HCT116 (cell line): Measurements from ENCODE around the gene ZNF335. TPM values are rescaled to one million over a fixed set of nuclear protein-coding genes. Genes with fewer than 3 reads are reported as not detected.

Source experiments
- ATAC-seq: fragments of 200-7000 bp; cut with Tn5 transposase; 2 replicates; pipeline ENCODE4 v1.9.1; 2020; ENCODE audit warnings: mild to moderate bottlenecking, moderate library complexity
- BruUV-seq: library from RNA; stranded (reverse); fragments of 400-500 nt; replicated peaks from 2 replicates; lab custom pipeline; 2021; lab: Mats Ljungman, UMichigan
- CTCF ChIA-PET: fragments of 300-600 bp; sonication (Branson Sonifier 250); formaldehyde crosslinking; loops from one replicate; lab custom pipeline; 2021; ENCODE audit warnings: antibody characterized with exemption; lab: Charles Lee
- POLR2A ChIA-PET: fragments of 300-600, 350-600 bp; sonication (Branson Sonifier 250); formaldehyde crosslinking; loops from one replicate; lab custom pipeline; 2021; ENCODE audit warnings: antibody characterized with exemption; lab: Charles Lee
- RAD21 ChIA-PET, 2 experiments: fragments of 300-600 bp; sonication (Branson Sonifier 250); formaldehyde crosslinking; loops; one replicate each; lab custom pipeline; 2023; ENCODE audit warnings: low total read pairs in 2 of 2; ENCODE audit not compliant: uncharacterized antibody in 2 of 2, unreplicated experiment in 2 of 2, low non-redundant PET in 1 of 2; lab: Charles Lee
- DNase-seq: peaks from one replicate; pipeline ENCODE4 v3.0.0-alpha.2; 2010; ENCODE audit warnings: low read depth, low spot score
- H2AFZ ChIP-seq: fragments of 200-600 bp; shearing (Covaris generic), sonication (generic); 2 replicates; pipeline ENCODE4 v1.6.1; 2017; ENCODE audit warnings: low read depth, mixed run types, mixed read lengths, antibody characterized with exemption, low read length; ENCODE audit not compliant: poor library complexity, severe bottlenecking
- H3K27ac ChIP-seq: 2 replicates; pipeline ENCODE4 v1.5.1; 2012; ENCODE audit warnings: low read depth, low read length
- H3K27me3 ChIP-seq: fragments of 200-600 bp; sonication (generic); 2 replicates; pipeline ENCODE4 v1.6.1; 2016; ENCODE audit warnings: mixed run types, low read length, mixed read lengths; ENCODE audit not compliant: insufficient read depth
- H3K36me3 ChIP-seq, 2 experiments: fragments of 200-500 bp in 1 of 2; fragments of 200-600 bp in 1 of 2; sonication (Bioruptor generic) in 1 of 2; sonication (generic) in 1 of 2; 2 replicates each; pipeline versions ENCODE4 v1.5.1 to v1.6.1; 2014 to 2016; ENCODE audit warnings: low read length in 2 of 2, inconsistent platforms in 1 of 2, mixed read lengths in 1 of 2, mixed run types in 1 of 2; ENCODE audit not compliant: insufficient read depth in 2 of 2, control insufficient read depth in 1 of 2
- H3K4me1 ChIP-seq, 2 experiments: fragments of 200-600 bp in 1 of 2; sonication (generic) in 1 of 2; 2 replicates each; pipeline versions ENCODE4 v1.5.1 to v1.6.1; 2012 to 2017; ENCODE audit warnings: low read length in 2 of 2, inconsistent platforms in 1 of 2, mild to moderate bottlenecking in 1 of 2, mixed read lengths in 1 of 2, mixed run types in 1 of 2, moderate library complexity in 1 of 2; ENCODE audit not compliant: insufficient read depth in 2 of 2, control insufficient read depth in 1 of 2
- H3K4me2 ChIP-seq: fragments of 200-600 bp; sonication (generic); 2 replicates; pipeline ENCODE4 v1.6.1; 2017; ENCODE audit warnings: mixed run types, low read length, mixed read lengths
- H3K4me3 ChIP-seq, 2 experiments: fragments of 200-600 bp in 1 of 2; sonication (generic) in 1 of 2; replicated peaks in 1 of 2; 2 replicates each; pipeline ENCODE4 v1.5.1; 2011 to 2016; ENCODE audit warnings: low read length in 2 of 2, control low read depth in 1 of 2, low read depth in 1 of 2, mild to moderate bottlenecking in 1 of 2, mixed read lengths in 1 of 2, mixed run types in 1 of 2
- H3K79me2 ChIP-seq: fragments of 200-600 bp; sonication (generic); 2 replicates; pipeline ENCODE4 v1.6.1; 2017; ENCODE audit warnings: mild to moderate bottlenecking, mixed run types, low read length, moderate library complexity, mixed read lengths; ENCODE audit not compliant: insufficient read depth
- H3K9ac ChIP-seq: fragments of 200-600 bp; sonication (generic); 2 replicates; pipeline ENCODE4 v1.6.1; 2016; ENCODE audit warnings: low read length, mixed read lengths
- H3K9me2 ChIP-seq: fragments of 200-600 bp; sonication (generic), shearing (Covaris generic); 2 replicates; pipeline ENCODE4 v1.6.1; 2017; ENCODE audit warnings: mixed run types, mild to moderate bottlenecking, moderate library complexity; ENCODE audit not compliant: insufficient read depth
- H3K9me3 ChIP-seq, 2 experiments: fragments of 200-500 bp in 1 of 2; fragments of 200-600 bp in 1 of 2; sonication (Bioruptor generic) in 1 of 2; sonication (generic) in 1 of 2; 2 replicates each; pipeline ENCODE4 v1.6.1; 2014 to 2017; ENCODE audit warnings: low read length in 2 of 2, mixed read lengths in 2 of 2, inconsistent platforms in 1 of 2, low read depth in 1 of 2, mild to moderate bottlenecking in 1 of 2, mixed run types in 1 of 2, moderate library complexity in 1 of 2; ENCODE audit not compliant: control insufficient read depth in 1 of 2, insufficient read depth in 1 of 2
- H4K20me1 ChIP-seq: fragments of 200-600 bp; sonication (generic), shearing (Covaris generic); 2 replicates; pipeline ENCODE4 v1.6.1; 2017; ENCODE audit warnings: mixed run types, mild to moderate bottlenecking, moderate library complexity; ENCODE audit not compliant: insufficient read depth
- EGR1 ChIP-seq: IDR thresholded peaks from 2 replicates; pipeline ENCODE4 v1.6.1; 2012; ENCODE audit warnings: low read depth
- ELF1 ChIP-seq: IDR thresholded peaks from 2 replicates; pipeline ENCODE4 v1.6.1; 2012; ENCODE audit warnings: low read depth, borderline replicate concordance
- EZH2 ChIP-seq: fragments of 200-600 bp; sonication (generic); IDR thresholded peaks from 2 replicates; pipeline ENCODE4 v1.6.1; 2017; ENCODE audit warnings: antibody characterized with exemption, mixed run types
- FOSL1 ChIP-seq: IDR thresholded peaks from 2 replicates; pipeline ENCODE4 v1.6.1; 2012; ENCODE audit warnings: low read depth
- JUND ChIP-seq: IDR thresholded peaks from 2 replicates; pipeline ENCODE4 v1.6.1; 2012
- SP1 ChIP-seq: IDR thresholded peaks from 2 replicates; pipeline ENCODE4 v1.6.1; 2012; ENCODE audit warnings: low read depth
- ZFX ChIP-seq: fragments of 450-650 bp; IDR thresholded peaks from 2 replicates; pipeline ENCODE4 v1.6.1; 2017
- ZNF274 ChIP-seq: fragments of 200-500 bp; sonication (Bioruptor generic); IDR thresholded peaks from 2 replicates; pipeline ENCODE4 v1.6.1; 2014; ENCODE audit warnings: mild to moderate bottlenecking, low read depth, low read length, inconsistent platforms
- intact Hi-C: fragments of 100-400 bp; cut with micrococcal nuclease; formaldehyde crosslinking; loops from 2 replicates; pipeline ENCODE4 v1.10.0; 2022
- total RNA-seq: library from RNA; stranded (reverse); gene quantifications from one replicate; pipeline ENCODE4 v1.2.1, GENCODE V29; 2021; ENCODE audit not compliant: unreplicated experiment
- TF ChIP-seq, protein P1 (sequence below): IDR thresholded peaks from 2 replicates; pipeline ENCODE4 v1.6.1; 2012

ZNF335 gene
- total RNA-seq, 1 experiment from 2014 or later, result 20.8 TPM

GRCh38 chr20:45905505-45906079 is 66.4 kb downstream of the ZNF335 start:
- H3K27ac ChIP-seq, result no peak overlapping the region
- H3K9me2 ChIP-seq, result no peaks in the 10 kb centered on the region
- no peak overlapping the region for H2AFZ ChIP-seq
- CTCF ChIA-PET, result interaction anchor here (1.5 to 1.6 kb wide), 2 partner anchors 13 to 64 kb away, joined by 3 to 4 read pairs; no protein-coding TSS in a partner anchor
- POLR2A ChIA-PET, result interaction anchor here (0.9 to 2.1 kb wide), 2 partner anchors 24 to 28 kb away, joined by 4 to 6 read pairs; partner anchors contain the start of gene ZSWIM1
- ATAC-seq (peak; percentile 70), DNase-seq (peak; percentile 48)
- H3K4me2 ChIP-seq, result peak overlapping the region; percentile 37
- RAD21 ChIA-PET, result no interaction called here
- no TSS peak for BruUV-seq
- H3K9ac ChIP-seq, result no peak overlapping the region
- H3K9me3 ChIP-seq, result no peaks in the 10 kb centered on the region
- no peaks in the 10 kb centered on the region for H3K27me3 ChIP-seq
- H4K20me1 ChIP-seq, result no peaks in the 10 kb centered on the region
- H3K79me2 ChIP-seq, result no peaks in the 10 kb centered on the region
- no peaks in the 10 kb centered on the region for H3K36me3 ChIP-seq
- TF ChIP-seq ELF1 (no peak), ZNF274 (no peak), EGR1 (no peak), SP1 (no peak), ZFX (no peak), FOSL1 (peak; percentile 36; the same call in 1 of the 2 replicates), EZH2 (no peak), JUND (no peak)
- TF ChIP-seq, protein P1, sequence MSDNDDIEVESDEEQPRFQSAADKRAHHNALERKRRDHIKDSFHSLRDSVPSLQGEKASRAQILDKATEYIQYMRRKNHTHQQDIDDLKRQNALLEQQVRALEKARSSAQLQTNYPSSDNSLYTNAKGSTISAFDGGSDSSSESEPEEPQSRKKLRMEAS, result no peak
- no peak overlapping the region for H3K4me3 ChIP-seq
- H3K4me1 ChIP-seq, result peaks cover 5 to 23% of the 10 kb centered on the region in 2 experiments
- intact Hi-C loops, result no loop called here
